ENCODE results near the gene PTGES2. TPM values are rescaled to one million over a fixed set of nuclear protein-coding genes. Genes with fewer than 3 reads are reported as not detected.

The PTGES2 gene
- total RNA-seq, 3 donors from 2014 or later (not counting 1 experiment from before 2014, with no cell fraction given): 43.4 to 57.0 (median 53.3) TPM

DNA sequence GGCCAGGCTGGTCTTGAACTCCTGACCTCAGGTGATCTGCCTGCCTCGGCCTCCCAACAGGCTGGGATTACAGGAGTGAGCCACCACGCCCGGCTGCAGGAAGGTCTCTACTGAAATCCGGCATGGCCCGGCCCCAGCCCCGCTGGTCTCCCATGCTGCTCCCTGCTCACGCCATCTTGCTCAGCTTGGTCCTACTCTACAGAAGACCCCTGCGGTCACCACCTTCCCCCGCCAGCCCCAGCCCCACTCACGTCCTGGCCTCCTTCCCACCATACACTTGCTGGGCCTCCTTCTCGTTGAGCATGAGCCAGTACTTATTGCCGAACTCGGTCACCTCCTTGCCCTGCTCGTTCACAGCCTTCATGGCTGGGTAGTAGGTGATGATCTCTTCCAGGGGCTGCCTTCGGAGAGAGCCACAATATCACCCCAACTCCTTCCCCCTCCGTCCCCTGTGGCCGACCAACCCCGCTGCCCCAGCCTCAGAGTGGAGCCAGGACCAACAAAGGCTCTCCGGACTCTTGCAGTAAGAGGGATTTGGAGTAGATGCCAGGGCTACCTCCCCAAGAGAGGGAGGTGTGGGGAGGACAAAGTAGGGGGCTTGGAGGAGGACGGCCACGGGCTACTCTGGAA is 4.0 kb downstream of the PTGES2 start:
- Histone ChIP-seq H3K9me3 (ENCODE audit: control insufficient read depth, insufficient read depth, low read length) (no peaks in the 10 kb centered on the region), H3K4me3 (ENCODE audit: low read length) (no peak overlapping the region), H3K27me3 (ENCODE audit: control insufficient read depth, insufficient read depth, low read length) (no peaks in the 10 kb centered on the region), H3K36me3 (ENCODE audit: control insufficient read depth, insufficient read depth, low read length) (peaks cover 27% of the 10 kb centered on the region), H3K4me1 (ENCODE audit: control insufficient read depth, insufficient read depth, low read length) (peaks cover 24% of the 10 kb centered on the region), H3K27ac (ENCODE audit: low read length) (no peak overlapping the region)
- intact Hi-C loops (cut with micrococcal nuclease): no loop called here
- Mint-ChIP-seq H3K36me3 (no peaks in the 10 kb centered on the region), H3K27ac (no peak overlapping the region), H3K4me3 (no peak overlapping the region), H3K4me1 (peaks cover 14 to 24% of the 10 kb centered on the region in 2 donors), H3K9me3 (no peaks in the 10 kb centered on the region), H3K27me3 (ENCODE audit: low read depth in 2 of 2) (no peaks in the 10 kb centered on the region)
- ATAC-seq (no peak), DNase-seq (no peak)
- 95% methylated on average over 19 of the region's 21 CpGs for WGBS (ENCODE audit: insufficient coverage)
- TF ChIP-seq, protein P1, sequence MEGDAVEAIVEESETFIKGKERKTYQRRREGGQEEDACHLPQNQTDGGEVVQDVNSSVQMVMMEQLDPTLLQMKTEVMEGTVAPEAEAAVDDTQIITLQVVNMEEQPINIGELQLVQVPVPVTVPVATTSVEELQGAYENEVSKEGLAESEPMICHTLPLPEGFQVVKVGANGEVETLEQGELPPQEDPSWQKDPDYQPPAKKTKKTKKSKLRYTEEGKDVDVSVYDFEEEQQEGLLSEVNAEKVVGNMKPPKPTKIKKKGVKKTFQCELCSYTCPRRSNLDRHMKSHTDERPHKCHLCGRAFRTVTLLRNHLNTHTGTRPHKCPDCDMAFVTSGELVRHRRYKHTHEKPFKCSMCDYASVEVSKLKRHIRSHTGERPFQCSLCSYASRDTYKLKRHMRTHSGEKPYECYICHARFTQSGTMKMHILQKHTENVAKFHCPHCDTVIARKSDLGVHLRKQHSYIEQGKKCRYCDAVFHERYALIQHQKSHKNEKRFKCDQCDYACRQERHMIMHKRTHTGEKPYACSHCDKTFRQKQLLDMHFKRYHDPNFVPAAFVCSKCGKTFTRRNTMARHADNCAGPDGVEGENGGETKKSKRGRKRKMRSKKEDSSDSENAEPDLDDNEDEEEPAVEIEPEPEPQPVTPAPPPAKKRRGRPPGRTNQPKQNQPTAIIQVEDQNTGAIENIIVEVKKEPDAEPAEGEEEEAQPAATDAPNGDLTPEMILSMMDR (IDR thresholded peaks at IDR 0.05): no peak

DNA sequence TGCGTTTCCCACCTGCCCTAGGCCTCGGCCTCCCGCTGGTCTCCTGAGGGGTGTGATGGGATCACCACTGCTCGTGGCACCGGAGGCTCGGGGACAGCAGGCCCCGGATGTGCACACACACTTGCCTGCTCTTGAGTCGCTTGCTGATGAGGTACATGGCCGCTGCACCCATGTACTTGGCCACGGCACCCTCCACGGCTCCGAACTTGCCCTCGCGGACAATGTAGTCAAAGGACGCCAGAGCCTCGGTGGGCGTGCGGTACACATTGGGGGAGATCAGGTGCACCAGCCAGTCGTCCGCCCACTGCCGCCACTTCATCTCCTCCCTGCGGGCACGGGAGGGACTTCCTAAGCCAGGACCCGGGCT is 4.7 kb downstream of the PTGES2 start:
- ATAC-seq (no peak), DNase-seq (no peak)
- Histone ChIP-seq H3K9me3 (ENCODE audit: control insufficient read depth, insufficient read depth, low read length) (no peaks in the 10 kb centered on the region), H3K27ac (ENCODE audit: low read length) (no peak overlapping the region), H3K4me1 (ENCODE audit: control insufficient read depth, insufficient read depth, low read length) (peaks cover 25% of the 10 kb centered on the region), H3K36me3 (ENCODE audit: control insufficient read depth, insufficient read depth, low read length) (peaks cover 27% of the 10 kb centered on the region), H3K27me3 (ENCODE audit: control insufficient read depth, insufficient read depth, low read length) (no peaks in the 10 kb centered on the region), H3K4me3 (ENCODE audit: low read length) (no peak overlapping the region)
- H3K4me3 Mint-ChIP-seq: no peak overlapping the region
- no peaks in the 10 kb centered on the region for H3K9me3 Mint-ChIP-seq
- no peaks in the 10 kb centered on the region for H3K36me3 Mint-ChIP-seq
- peaks cover 9 to 23% of the 10 kb centered on the region in 2 donors for H3K4me1 Mint-ChIP-seq
- no peak overlapping the region for H3K27ac Mint-ChIP-seq
- no peaks in the 10 kb centered on the region for H3K27me3 Mint-ChIP-seq (ENCODE audit: low read depth in 2 of 2)
- TF ChIP-seq, protein P1 (IDR thresholded peaks at IDR 0.05): no peak
- 97% methylated on average over 24 of the region's 24 CpGs for WGBS (ENCODE audit: insufficient coverage)
- intact Hi-C loops (cut with micrococcal nuclease): no loop called here

DNA sequence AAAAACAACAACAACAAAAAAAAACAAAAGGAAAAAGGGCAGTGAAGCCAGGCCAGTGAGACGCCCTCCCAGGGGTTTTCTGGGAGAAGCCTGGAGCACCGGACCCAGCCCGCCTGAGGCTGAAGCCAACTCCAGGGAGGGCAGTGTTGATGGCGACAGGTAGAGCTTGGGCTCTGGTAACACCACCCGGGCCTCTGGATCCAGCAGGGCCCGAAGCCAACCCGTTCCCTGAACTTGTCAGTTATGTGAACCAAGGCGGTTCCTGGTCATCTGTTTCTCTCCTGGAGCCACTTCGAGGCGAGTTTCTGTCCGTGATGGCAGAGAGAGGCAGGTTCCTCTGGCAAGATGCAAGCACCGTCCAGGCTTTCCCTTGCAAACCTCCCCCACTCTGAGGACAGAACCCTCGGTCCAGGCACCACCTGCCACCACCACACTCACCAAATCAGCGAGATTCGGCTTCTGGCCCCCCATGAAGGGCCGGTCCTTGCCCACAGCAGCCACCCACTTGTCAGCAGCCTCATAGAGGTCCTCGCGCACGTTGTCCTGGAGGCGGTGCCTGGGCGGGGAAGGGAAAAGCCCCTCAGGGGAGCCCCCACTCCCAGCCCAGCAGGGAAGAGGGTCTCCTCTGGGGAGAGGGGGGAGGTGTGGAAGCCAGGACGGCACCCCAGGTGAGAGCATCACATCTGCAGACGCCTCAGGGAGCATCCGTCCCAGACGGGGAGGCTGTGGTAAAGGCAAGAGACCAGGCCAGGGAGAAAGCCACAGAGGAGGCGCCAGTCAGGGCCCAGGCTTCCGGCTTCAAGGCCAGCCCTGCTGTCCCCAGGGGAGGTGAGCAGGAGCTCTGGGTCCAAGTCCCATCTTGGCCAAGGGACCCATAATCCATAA is 5.4 kb downstream of the PTGES2 start:
- Mint-ChIP-seq H3K27me3 (ENCODE audit: low read depth in 2 of 2) (no peaks in the 10 kb centered on the region), H3K9me3 (no peaks in the 10 kb centered on the region), H3K4me1 (peaks cover 13 to 27% of the 10 kb centered on the region in 2 donors), H3K36me3 (no peaks in the 10 kb centered on the region), H3K27ac (no peak overlapping the region), H3K4me3 (no peak overlapping the region)
- no peak overlapping the region for H3K27ac ChIP-seq (ENCODE audit: low read length)
- WGBS (ENCODE audit: insufficient coverage): 91% methylated on average over 27 of the region's 27 CpGs
- no peak overlapping the region for H3K4me3 ChIP-seq (ENCODE audit: low read length)
- ATAC-seq: no peak
- intact Hi-C loops (cut with micrococcal nuclease): no loop called here
- no peaks in the 10 kb centered on the region for H3K27me3 ChIP-seq (ENCODE audit: control insufficient read depth, insufficient read depth, low read length)
- TF ChIP-seq, protein P1 (IDR thresholded peaks at IDR 0.05): no peak
- DNase-seq: no peak
- no peaks in the 10 kb centered on the region for H3K9me3 ChIP-seq (ENCODE audit: control insufficient read depth, insufficient read depth, low read length)
- peaks cover 27% of the 10 kb centered on the region for H3K36me3 ChIP-seq (ENCODE audit: control insufficient read depth, insufficient read depth, low read length)
- H3K4me1 ChIP-seq (ENCODE audit: control insufficient read depth, insufficient read depth, low read length): peaks cover 31% of the 10 kb centered on the region
